Measurements from ENCODE around the gene KRT12.
A peak's percentile ranks its signal among the peaks of the same experiment; 100 is the strongest.

The KRT12 gene

DNA sequence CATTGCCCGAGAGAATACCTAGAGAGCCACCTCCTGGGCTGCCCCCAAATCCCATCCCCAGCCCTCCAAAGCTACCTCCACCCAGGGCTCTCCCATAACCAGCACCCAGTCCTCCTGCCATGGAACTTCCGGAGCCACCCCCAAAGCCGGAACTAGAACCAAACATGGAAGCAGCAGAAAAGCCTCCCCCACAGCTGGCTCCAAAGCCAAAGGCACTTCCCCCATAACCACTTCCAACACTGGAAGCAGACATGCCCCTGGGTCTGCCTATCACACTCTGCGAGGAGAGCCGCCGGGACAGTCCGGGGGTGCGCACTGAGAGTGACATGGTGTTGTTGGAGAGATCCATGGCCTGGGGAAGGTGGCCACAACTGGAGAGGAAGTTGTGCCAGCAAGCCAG lies at the start of gene KRT12:
KRT12 (minus strand) TSS at position 386 of the 400 bp plus-strand sequence; CDS start at position 349, 37 bp downstream.
- DNase-seq, result no peak

DNA sequence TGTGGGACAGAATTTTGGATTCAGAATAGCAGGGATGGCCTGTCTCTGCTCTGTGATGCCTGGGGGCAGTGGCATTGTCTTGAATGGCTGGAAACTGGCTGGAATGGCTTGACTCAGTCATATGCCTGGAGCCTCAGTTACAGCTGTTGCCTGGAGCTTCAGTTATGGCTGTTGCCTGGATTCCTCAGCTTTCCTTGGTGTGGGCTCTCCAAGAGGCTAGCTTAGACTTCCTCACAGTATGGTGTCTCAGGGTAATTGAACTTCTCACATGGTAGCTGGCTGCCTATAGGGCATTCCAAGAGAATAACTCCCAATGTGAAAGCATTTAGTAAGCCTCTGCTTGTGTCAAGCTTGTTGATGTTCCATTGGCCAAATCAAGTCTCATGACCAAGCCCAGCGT lies 49.3 kb upstream of the KRT12 start:
- no peak for DNase-seq

DNA sequence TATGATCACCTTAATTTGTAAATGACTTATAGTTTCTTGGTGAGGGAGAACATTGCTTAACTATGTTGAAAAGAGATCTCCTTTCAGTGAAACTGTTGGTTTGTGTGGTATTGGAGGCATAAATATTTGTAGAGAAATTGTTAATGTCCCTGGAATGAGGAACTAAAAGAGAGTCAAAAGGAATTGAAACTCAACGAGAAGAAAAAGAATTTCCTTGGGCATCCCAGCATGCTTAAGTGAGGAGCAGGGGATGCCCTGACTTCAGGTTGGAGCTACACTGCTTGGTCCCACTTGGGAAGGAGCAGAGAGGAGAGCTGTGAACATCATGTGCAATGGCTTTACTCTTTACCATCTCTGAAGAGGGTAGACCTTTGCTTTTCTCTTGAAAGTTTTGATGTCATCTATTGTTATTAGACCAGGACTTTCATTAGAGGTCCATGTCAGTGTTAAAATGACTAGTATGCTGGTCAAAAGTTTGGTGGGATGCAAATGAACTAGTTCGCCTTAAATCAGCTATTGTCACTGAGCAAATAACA lies 48.8 kb upstream of the KRT12 start:
- no peak for DNase-seq

DNA sequence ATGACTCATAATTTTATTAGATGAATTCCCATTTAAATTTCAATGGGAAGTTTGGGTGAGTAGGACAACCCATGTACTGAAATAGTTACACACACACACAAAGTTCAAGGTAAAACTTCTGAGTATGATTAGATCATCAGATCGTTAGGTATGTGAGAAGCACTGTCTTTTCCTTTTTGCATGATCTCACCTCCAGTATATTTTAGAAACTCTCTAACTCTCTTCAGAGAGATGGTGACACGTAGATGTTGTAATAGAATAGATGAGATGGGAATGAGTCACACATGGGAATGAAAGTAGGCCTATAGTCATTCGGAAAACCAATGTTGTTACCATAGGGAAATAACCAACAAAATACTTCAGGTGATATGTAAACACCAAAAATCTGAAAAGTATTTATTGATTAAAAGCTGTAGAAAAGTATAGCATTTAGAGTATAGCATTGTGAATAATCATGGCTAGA lies 48.2 kb upstream of the KRT12 start:
- DNase-seq, result no peak

DNA sequence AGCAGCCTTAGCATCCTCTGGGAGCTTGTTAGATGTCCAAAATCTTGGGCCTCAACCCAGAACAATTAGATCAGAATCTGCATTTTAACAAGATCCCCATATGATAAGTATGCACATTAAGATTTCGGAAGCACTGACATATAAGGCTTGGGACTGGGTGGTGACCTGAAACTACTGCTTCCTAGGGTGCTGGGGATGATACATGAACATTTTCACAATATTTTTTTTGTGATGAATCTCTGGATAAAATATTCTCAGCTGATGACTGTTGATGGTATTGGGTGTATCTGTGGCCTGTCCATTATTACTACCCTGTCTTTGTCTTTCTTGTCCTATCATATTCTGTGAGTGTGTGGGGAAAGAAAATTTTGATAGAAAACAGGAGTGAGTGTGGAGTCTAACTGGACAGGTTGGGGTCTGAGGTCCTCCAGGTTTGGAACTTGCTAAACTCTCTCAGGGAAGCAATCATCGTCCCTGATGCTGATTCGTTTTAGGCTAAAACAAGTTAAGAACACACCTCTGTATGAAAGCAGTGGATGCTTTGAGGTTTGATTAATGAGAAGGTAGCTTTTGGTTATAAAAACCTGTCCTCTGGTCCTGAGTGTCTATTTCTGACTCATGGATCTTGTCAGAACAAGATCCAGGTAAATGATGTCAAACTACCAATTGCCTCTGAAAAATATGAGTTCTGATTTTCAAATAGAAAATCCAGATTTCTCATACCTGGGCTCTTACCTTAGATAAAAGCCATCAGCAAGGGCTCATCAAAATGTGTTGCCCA lies 47.2 kb upstream of the KRT12 start:
- no peak for DNase-seq

DNA sequence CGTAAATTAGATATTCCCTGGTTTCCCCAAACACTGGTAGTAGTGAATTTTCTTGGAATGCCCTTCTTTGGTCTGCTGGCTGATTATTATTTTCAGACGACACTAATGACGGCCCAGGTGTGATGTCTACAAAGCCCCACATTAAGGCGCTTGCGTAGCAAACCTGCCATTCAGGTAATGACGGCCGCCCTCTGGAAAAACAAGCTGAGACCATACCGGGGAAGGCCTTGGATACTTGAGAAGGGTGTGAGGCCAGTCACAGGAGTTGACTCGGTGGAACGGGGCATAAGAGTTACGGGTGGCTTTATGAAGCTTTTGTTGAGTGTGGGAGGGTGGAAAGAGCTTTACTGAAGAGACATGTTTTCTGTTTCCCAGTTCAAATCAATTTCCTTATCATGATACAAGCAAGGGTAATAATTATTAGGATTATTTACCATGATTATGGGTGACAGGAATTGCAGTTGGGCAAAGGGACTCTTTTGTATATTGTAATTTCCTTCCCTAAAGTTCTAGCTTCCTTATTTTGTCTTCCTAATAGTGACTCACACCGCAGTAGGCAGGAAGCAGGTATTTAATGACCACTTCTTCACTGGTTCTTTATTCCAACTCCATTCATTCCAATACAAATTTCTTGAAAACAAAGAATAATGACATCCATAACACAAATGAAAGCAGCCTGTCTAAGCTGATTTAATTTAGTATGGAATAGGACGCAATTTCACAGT lies 45.6 kb upstream of the KRT12 start:
- no peak for DNase-seq

DNA sequence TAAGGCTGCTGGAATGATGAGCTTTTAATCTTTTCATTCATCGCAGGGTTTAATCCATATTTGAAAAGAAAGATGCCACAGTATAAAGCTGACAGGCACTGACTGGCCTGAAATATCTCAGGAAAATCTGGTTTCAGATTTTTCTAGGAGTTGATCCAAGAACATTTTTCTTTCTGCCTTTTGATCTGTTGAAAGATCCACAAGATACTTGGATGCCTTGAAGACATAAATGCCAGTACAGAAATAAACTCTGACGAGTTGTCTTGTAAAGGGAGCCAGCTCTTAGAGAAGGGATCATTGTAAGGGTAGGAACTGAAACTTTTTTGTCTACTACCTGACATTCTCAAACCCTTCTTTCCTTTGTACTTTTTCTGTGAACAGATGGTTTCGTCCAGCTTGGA lies 43.4 kb upstream of the KRT12 start:
- no peak for DNase-seq

DNA sequence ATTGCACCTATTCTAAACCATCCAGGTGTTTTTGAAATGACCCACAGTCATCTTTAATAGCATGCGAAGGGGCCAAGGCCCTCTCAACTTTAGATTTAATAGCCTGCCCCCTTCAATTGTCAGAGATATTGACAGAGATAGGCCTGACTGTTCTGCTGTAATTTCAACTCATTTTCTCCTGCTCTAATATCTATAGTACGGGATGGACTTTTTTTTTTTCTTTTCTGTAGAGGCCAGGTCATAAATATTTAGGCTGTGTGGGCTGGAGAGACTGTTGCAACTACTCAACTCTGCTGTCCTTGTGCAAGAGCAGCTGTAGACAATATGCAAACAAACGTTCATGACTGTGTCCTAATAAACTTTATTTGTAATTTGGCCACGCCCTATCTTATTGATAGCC lies 42.7 kb upstream of the KRT12 start:
- DNase-seq, result no peak

DNA sequence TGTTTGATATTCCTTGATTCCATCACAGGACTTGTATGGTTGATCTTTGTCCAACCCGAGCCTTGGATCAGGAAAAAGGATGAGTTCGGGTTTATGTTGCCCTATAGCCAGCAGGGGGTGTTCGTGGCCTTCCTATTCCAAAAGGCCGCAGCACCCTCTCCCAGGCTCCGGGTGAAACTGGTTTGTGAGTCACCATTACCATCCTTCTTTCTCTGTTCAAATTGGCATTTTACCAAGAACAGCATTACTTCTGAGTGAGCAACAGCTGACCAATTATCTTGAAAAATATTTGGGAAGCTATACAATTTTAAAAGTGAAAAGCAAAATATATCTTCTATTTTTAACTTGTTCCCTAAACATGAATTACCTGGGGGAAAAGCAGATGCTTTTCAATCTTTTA lies 42.3 kb upstream of the KRT12 start:
- DNase-seq, result peak; percentile 39

DNA sequence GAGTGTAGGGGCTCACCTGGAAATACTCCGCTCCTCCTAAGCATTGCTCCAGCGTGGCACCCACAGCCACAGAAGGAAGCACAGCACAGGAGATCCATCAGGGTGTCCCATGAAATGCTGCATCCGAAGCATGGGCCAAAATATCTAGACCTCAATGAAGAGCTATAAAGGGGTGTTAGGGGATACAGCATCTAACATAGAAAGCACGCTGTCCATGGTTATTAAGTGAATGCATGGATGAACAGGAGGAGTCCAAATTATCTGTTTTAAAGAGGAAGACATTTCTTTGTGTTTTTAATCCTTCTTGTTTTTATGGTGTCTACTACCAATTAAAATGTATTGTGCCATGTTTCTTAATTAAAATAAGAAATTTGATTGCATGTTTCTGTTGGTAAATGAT lies 39.6 kb upstream of the KRT12 start:
- no peak for DNase-seq

DNA sequence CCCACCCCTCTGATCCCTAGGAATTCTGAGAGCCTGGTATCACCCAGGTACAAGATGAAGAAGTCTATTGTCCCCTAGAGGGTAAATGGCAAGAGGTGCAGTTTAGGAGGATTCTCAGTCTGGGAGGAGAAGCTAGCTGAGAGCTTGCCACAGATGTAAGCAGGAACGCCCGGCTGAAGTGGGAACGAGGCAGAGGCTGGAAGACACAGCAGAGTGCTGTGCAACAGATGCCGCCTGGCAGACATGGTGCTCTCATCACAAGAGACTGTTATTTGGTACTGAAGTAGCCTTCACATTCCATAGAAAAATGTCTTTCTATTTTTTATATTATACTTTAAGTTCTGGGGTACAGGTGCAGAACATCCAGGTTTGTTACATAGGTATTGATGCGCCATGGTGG lies 38.3 kb upstream of the KRT12 start:
- DNase-seq, result no peak

DNA sequence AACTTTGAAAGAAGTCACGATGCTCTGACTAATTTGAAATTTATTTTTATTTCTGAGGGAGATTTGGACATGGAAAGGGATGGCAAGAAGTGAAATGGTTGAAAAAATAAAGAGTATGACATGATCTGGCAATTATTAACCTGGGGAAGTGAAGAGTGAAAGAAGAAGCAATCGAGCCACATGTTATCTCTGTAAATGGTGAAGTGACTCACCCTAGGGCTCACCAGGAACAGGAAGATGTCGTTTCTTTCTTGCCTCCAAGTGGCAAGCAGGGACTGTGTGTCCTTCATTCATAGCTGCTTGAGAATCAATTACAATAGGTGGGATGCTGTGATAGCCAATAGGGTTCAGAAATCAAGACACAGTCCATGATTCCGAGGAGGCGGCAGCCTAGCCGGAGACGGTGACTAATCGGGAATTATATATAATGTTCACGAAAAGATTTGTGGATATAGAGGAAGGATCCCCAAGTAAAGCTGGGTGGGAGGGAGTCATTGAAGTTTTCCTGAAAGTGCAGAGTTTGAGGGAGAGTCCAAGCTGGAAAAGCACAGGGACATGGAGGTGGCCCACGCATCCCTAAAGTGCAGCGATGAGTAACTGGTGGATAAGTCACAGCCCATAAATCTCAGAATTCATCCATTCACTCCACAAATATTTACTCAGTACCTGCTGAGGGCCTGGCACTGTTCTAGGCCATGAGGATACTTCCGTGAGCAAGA lies 36.3 kb upstream of the KRT12 start:
- no peak for DNase-seq

DNA sequence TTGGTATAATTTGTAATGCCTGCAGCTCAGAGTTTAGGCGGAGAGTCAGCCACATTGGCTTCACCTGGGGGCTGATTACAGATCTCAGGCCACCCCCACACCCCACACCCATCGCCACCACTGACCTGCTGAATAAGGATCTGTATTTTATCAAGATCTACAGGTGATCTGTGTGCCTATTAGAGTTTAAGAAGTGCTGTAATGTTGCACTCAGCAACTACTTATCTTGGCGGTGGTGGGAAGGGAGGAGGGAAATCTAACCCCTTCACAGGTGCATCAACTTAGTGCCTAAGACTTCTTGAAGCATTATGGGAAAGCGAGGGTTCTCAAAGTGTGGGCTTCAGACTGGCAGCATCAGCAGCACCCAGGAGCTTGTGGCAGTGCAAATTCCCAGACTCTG lies 35.5 kb upstream of the KRT12 start:
- DNase-seq, result no peak

DNA sequence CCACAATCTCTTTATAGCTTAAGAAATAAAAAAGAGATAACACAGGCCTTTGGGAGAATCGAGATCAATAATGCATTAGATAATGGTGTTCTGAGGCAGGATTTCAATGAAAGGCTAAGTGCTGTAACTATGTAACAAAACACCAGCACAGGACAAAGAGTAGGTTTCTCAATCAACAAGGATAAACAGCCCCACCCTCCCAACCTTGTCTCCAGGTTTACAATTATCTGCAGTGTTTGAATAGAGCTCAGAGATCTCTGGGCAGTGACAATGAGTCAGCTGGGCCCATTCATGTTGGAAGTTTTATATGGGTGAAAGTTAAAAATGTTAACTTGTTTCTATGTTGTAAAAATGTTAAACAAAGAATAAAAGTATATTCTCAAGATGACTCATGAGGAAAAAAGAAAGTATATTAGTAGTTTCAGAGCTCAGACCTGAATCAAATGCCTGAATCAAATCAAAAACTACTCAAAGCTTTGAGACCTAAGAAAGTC lies 35.0 kb upstream of the KRT12 start:
- no peak for DNase-seq

DNA sequence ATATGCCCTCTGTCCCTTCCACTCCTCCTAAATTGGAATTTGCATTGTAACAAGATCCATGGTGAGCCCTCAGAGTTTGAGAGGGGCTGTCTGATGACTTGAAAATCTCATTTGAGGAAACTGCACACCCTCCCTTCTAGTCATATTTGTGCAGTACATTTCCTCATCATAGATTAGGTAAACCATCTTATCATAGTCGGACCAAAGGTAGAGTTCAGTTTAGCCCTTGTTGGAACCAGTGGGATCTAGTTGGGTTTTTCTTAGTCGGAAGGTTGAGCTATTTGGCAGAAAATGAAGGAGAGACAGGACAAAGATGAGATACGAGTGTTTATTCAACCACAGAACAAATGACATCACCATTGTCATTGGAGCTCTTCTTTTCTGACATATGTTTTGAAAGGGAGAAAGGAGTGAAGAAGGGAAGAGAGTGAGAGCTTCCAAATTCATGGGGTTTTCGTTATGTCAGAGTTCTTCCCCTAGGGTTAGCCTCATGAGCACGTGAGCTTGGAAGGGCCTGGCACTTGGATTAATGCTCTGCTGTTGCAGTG lies 33.9 kb upstream of the KRT12 start:
- DNase-seq, result no peak

DNA sequence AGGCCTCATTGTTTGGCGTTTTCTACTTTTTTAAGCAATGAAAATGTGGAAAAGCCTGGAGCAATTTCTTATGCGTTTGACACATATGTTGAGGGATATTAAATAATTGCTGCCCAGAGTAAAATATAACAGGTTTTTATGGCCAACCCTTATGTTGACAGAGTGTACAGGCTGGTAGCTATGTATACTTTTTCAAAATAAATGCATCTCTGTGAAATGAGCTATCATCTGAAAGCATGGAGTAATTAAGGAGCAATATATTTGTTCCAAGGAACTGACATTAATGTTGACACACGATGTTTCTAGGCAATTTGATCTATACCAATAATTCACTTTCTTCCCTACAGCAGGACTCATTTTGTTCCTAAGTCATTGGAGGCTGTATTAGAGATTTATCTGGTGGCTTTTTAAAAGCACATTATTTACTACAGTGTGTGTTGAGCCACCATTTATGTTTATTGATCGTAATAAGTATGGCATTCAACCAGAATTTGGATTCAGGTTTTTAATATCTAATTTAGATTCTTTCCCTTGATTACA lies 30.0 kb upstream of the KRT12 start:
- no peak for DNase-seq

DNA sequence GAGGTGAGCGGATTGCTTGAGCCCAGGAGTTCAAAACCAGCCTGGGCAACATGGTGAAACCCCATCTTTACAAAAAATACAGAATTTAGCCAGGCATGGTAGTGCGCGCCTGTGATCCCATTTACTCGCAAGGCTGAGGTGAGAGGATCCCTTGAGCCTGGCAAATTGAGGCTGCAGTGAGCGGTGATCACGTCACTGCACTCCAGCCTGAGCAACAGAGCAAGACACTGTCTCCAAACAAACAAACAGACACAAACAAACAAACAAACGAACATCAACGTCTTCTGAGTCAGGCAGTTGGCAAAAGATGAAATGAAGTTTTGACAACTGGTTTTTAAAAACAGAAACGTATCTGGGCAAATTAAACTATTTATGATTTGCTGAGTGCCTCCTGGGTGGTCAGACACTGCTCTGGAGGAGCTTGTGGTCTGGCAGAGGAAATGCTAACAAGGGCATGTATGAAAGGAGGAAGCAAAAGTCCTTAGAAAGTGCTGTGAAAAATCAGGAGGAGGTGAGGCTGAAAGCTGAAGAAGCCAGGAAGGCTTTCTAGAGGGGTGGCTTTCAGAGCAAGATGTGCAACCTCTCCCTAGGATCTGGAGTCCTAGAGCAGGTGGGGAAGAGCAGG lies 28.2 kb upstream of the KRT12 start:
- no peak for DNase-seq

DNA sequence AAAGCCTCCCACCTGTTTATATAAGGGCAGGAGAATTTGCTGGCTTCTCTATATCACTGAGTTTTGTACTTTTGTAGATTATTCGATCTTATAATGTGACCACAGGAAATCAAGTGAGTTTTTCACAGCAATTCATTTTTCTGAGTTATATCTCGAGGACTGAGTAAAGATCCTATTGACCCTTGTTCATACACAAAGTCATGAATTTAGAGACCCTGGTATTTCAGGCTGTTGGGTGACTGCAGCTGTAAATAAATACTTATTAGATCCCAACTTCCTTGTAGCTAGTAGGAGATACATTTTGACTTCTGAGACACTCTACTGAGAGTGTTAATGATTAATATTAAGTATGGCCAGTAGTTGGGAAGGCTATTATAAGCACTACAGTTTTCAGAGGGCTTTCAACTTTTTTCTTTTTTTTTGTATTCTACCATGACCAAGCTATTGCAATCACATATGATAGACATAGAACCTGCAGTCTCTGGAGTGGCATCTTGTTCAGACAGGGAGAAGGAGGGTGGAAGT lies 21.2 kb upstream of the KRT12 start:
- no peak for DNase-seq

DNA sequence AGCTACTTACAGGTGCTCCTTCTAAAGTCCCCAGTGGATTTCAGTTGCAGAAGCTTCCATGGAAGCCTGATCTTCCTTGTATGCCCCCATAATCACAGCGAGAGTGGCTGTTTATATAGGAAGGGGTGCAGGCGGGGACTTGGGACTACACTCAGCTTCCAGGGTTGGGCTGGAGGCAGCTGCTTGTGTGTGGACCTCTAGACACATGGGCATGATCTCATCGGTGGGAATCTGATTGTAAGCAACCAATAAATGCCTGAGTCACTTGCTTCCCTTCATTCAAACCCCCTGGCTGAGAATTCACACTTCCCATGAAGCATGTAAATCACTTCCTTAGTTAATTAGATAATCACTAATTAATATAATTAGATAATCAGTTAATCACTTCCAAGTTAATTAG lies 19.1 kb upstream of the KRT12 start:
- DNase-seq, result no peak

DNA sequence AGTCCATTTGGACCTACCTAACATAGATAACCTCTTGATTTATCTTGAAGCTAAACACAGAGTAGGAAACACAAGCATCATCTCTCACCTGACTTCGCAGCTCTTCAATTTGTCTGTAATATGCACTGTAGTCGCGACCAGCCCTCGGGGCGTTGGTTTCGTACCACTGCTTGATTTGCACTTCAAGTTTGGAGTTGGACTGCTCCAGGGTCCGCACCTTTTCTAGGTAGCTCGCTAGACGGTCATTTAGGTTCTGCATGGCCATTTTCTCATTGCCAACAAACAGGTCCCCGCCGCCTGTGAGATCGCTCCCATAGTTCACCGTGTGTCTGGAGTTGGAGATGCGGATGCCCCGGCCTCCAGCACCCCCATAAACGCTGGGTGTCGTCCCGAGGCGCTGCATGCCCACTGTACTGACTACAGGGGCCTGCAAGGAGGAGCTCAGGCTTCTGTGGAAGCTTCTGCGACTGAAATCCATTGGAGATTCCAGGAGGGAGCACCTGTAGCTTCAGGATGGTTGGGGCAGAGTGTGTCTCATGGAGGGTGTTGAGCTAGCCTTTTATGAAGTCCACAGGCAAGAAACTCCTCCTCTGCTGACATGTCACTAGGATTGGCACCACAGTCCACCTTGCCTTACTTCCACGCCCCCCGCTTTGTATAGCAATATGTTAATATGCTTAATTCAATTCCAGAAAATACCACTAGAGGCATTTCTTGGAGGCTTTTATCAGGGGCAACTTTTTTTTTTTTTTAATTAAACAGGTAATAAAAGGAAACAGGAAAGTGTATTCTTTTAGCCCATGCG lies 17.9 kb upstream of the KRT12 start, which contains the start of gene KRT20:
KRT20 (minus strand) TSS at position 535 of the 805 bp plus-strand sequence; CDS start at position 478, 57 bp downstream.
- no peak for DNase-seq

Measured in DMS 273 treated with DMSO at 0.1 percent for 48 hours (cell line).